A549 (cell line): ENCODE measurements around the gene ZFHX2. TPM values are rescaled to one million over a fixed set of nuclear protein-coding genes. Genes with fewer than 3 reads are reported as not detected.

ENCODE experiments used
- ATAC-seq, 2 experiments: fragments of 200-7000 bp in 1 of 2; fragments of >200 bp in 1 of 2; cut with Nextera tagmentation in 1 of 2; cut with Tn5 transposase in 1 of 2; 3 replicates each; pipeline versions ENCODE4 v1.8.0 to v1.9.1; 2018 to 2020; ENCODE audit warnings: mild to moderate bottlenecking in 1 of 2, moderate library complexity in 1 of 2
- CTCF ChIA-PET: fragments of 300-600 bp; sonication (Branson Sonifier 250); formaldehyde crosslinking; extraction: SDS; loops from one replicate; lab custom pipeline; 2021; ENCODE audit warnings: antibody characterized with exemption, inconsistent platforms; lab: Yijun Ruan, JAX
- POLR2A ChIA-PET: fragments of 350-600 bp; formaldehyde crosslinking; extraction: SDS; loops from one replicate; lab custom pipeline; 2021; ENCODE audit warnings: antibody characterized with exemption, inconsistent platforms; lab: Yijun Ruan, JAX
- DNase-seq, 2 experiments: peaks; one replicate each; pipeline versions ENCODE4 v3.0.0 to v3.0.0-alpha.2; 2011 to 2016; ENCODE audit warnings: low read depth in 1 of 2, low spot score in 1 of 2
- FAIRE-seq: peaks from 2 replicates; lab custom pipeline; 2011; peaks lifted over from hg19 to GRCh38; lab: Jason Lieb, UNC
- H3K27ac ChIP-seq, 2 experiments: fragments of >200 bp; sonication (Bioruptor Twin); formaldehyde crosslinking; 3 replicates each; pipeline ENCODE4 v1.5.1; 2016 to 2017
- H3K4me1 ChIP-seq: fragments of >200 bp; sonication (Bioruptor Twin); formaldehyde crosslinking; 3 replicates; pipeline ENCODE4 v1.6.1; 2016
- H3K4me2 ChIP-seq: fragments of >200 bp; sonication (Bioruptor Twin); formaldehyde crosslinking; 3 replicates; pipeline ENCODE4 v1.6.1; 2016
- H3K4me3 ChIP-seq: fragments of >200 bp; sonication (Bioruptor Twin); formaldehyde crosslinking; 3 replicates; pipeline ENCODE4 v1.5.1; 2016
- H3K9me3 ChIP-seq: fragments of >200 bp; sonication (Bioruptor Twin); formaldehyde crosslinking; 3 replicates; pipeline ENCODE4 v1.6.1; 2016
- CHD2 ChIP-seq: fragments of 150-350 bp; IDR thresholded peaks from 2 replicates; pipeline ENCODE4 v1.6.1; 2014; ENCODE audit warnings: low read length; ENCODE audit not compliant: partially characterized antibody
- CHD4 ChIP-seq: fragments of 200-600 bp; sonication (generic); IDR thresholded peaks from 2 replicates; pipeline ENCODE4 v1.6.1; 2016; ENCODE audit warnings: antibody characterized with exemption, mild to moderate bottlenecking, borderline replicate concordance
- EP300 ChIP-seq, 2 experiments: fragments of >200 bp; sonication (Bioruptor Twin); formaldehyde crosslinking; IDR thresholded peaks; 2 replicates in 1 of 2; 3 replicates in 1 of 2; pipeline ENCODE4 v1.6.1; 2016 to 2017
- FOSB ChIP-seq: fragments of 250-450 bp; sonication (Bioruptor Pico); IDR thresholded peaks from 2 replicates; pipeline ENCODE4 v1.5.0; 2020; ENCODE audit warnings: mild to moderate bottlenecking, moderate library complexity
- FOSL2 ChIP-seq, 2 experiments: fragments of 450-650 bp in 1 of 2; fragments of >200 bp in 1 of 2; sonication (Bioruptor Twin) in 1 of 2; formaldehyde crosslinking; IDR thresholded peaks; 2 replicates each; pipeline versions ENCODE4 v1.5.0 to v1.6.1; 2016 to 2020; ENCODE audit warnings: mild to moderate bottlenecking in 1 of 2, moderate library complexity in 1 of 2
- HOXA7 ChIP-seq: fragments of 250-450 bp; sonication (Bioruptor Pico); IDR thresholded peaks from 2 replicates; pipeline ENCODE4 v1.5.0; 2020; ENCODE audit warnings: mild to moderate bottlenecking, moderate library complexity
- HOXB5 ChIP-seq: fragments of 250-450 bp; sonication (Bioruptor Pico); IDR thresholded peaks from 2 replicates; pipeline ENCODE4 v1.5.0; 2020; ENCODE audit warnings: mild to moderate bottlenecking, moderate library complexity
- KDM5A ChIP-seq: fragments of 200-600 bp; sonication (generic); IDR thresholded peaks from 2 replicates; pipeline ENCODE4 v1.6.1; 2016; ENCODE audit warnings: antibody characterized with exemption, mild to moderate bottlenecking
- NFE2L2 ChIP-seq: fragments of 150-350 bp; conservative IDR thresholded peaks from 2 replicates; pipeline ENCODE4 v1.6.1; 2014; ENCODE audit warnings: low read length
- RARB ChIP-seq: fragments of 250-450 bp; sonication (Bioruptor Pico); IDR thresholded peaks from 2 replicates; pipeline ENCODE4 v1.8.0; 2021; ENCODE audit warnings: mild to moderate bottlenecking, moderate library complexity
- SMC3 ChIP-seq: fragments of >200 bp; sonication (Bioruptor Twin); formaldehyde crosslinking; IDR thresholded peaks from 3 replicates; pipeline ENCODE4 v1.6.1; 2018; ENCODE audit warnings: inconsistent platforms
- SREBF2 ChIP-seq: fragments of 450-650 bp; IDR thresholded peaks from 2 replicates; pipeline ENCODE4 v1.6.1; 2014; ENCODE audit warnings: mild to moderate bottlenecking, moderate library complexity
- TFCP2L1 ChIP-seq: fragments of 250-450 bp; sonication (Bioruptor Pico); IDR thresholded peaks from 2 replicates; pipeline ENCODE4 v1.5.0; 2021; ENCODE audit warnings: mild to moderate bottlenecking
- TP53 ChIP-seq: fragments of 250-450 bp; sonication (Bioruptor Pico); IDR thresholded peaks from 2 replicates; pipeline ENCODE4 v1.5.0; 2021; ENCODE audit warnings: mild to moderate bottlenecking, moderate library complexity
- ZC3H11A ChIP-seq: fragments of 450-650 bp; IDR thresholded peaks from 2 replicates; pipeline ENCODE4 v1.6.1; 2014; ENCODE audit warnings: antibody characterized with exemption, mild to moderate bottlenecking
- WGBS: methylation state at CpG from one replicate; pipeline ENCODE4 v1.1.6; 2017; ENCODE audit errors: missing lambda C conversion rate; 5-methylcytosine and 5-hydroxymethylcytosine counted together
- polyA plus RNA-seq, 4 experiments: library from polyadenylated mRNA; depleted of rRNA in 3 of 4; stranded (reverse); fragments of >200 nt; fragmentation: RNase III in 1 of 4; extraction: RNeasy Plus Mini Kit Qiagen cat#74134 plus additional on column Dnase treatment in 1 of 4; gene quantifications; 2 replicates in 3 of 4; 3 replicates in 1 of 4; pipeline ENCODE4 v1.2.3, GENCODE V29; 2011 to 2017
- TF ChIP-seq, protein P1 (sequence below): fragments of 200-600 bp; sonication (generic); IDR thresholded peaks from 2 replicates; pipeline ENCODE4 v1.6.1; 2016; ENCODE audit warnings: antibody characterized with exemption, mild to moderate bottlenecking, moderate library complexity
- TF ChIP-seq, protein P2 (sequence below): fragments of 250-450 bp; sonication (Bioruptor Pico); IDR thresholded peaks from 2 replicates; pipeline ENCODE4 v1.5.0; 2020; ENCODE audit warnings: low read depth, mild to moderate bottlenecking, moderate library complexity
- TF ChIP-seq, protein P3 (sequence below): IDR thresholded peaks from 2 replicates; pipeline ENCODE4 v1.6.1; 2012; ENCODE audit warnings: low read depth, borderline replicate concordance
- TF ChIP-seq, protein P4 (sequence below): IDR thresholded peaks from 2 replicates; pipeline ENCODE4 v1.6.1; 2012
- TF ChIP-seq, protein P5 (sequence below): fragments of 250-450 bp; sonication (Bioruptor Pico); IDR thresholded peaks from 2 replicates; pipeline ENCODE4 v1.5.0; 2021; ENCODE audit warnings: mild to moderate bottlenecking, moderate library complexity, borderline replicate concordance

Gene ZFHX2
- polyA plus RNA-seq, 2 of the 4 experiments (the other 2 are of a cell fraction), result 0.34 to 1.1 TPM

DNA sequence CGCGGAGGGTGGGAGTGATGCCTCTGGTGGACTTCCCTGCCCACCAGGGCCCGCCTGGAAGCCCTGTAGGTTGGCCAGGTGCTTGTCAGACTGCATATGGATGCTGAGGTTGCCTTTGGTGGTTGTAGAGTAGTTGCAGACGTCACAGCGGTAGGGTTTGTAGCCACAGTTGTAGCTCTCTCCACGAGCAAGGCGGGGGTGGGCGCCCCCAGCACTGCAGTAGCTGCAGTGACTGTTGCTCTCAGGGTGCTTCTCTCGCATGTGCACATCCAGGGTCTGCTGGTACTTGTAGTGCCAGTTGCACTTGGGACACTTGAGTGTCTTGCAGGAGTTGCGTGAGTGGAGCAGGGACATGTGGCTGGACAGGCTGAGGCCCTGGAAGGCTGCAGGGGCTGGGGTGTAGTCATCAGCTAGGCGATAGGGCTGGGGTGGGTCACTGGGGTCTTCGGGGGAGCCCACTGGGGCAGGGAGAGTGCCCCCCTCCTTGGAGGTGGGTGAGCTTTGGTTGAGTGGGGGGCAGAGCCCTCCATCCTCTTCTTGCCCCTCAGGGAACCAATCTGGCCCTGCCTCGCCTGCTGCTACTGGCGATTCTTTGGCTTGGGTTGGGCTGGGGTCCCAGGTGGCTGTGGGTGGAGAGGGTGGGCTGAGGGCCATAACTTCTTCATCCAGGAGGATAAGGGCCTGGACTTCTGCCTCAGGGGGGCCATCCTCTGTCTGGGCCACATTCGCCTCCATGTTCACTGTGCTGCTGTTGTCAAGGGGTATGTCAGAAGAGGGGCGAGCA, 17.7 kb downstream of the ZFHX2 start:
- no peak for FAIRE-seq
- no peaks in the 10 kb centered on the region for H3K4me1 ChIP-seq
- no peak for DNase-seq
- no peak overlapping the region for H3K4me2 ChIP-seq
- POLR2A ChIA-PET, result no interaction called here
- H3K4me3 ChIP-seq, result no peak overlapping the region
- CTCF ChIA-PET, result interaction anchor here (0.9 to 2.2 kb wide), 6 partner anchors 9 to 154 kb away, joined by 4 to 12 read pairs (median 5); no protein-coding TSS in a partner anchor
- 82% methylated on average over 8 of the region's 16 CpGs for WGBS
- no peak overlapping the region for H3K27ac ChIP-seq
- no peak for ATAC-seq
- H3K9me3 ChIP-seq, result no peaks in the 10 kb centered on the region
- TF ChIP-seq, protein P1, sequence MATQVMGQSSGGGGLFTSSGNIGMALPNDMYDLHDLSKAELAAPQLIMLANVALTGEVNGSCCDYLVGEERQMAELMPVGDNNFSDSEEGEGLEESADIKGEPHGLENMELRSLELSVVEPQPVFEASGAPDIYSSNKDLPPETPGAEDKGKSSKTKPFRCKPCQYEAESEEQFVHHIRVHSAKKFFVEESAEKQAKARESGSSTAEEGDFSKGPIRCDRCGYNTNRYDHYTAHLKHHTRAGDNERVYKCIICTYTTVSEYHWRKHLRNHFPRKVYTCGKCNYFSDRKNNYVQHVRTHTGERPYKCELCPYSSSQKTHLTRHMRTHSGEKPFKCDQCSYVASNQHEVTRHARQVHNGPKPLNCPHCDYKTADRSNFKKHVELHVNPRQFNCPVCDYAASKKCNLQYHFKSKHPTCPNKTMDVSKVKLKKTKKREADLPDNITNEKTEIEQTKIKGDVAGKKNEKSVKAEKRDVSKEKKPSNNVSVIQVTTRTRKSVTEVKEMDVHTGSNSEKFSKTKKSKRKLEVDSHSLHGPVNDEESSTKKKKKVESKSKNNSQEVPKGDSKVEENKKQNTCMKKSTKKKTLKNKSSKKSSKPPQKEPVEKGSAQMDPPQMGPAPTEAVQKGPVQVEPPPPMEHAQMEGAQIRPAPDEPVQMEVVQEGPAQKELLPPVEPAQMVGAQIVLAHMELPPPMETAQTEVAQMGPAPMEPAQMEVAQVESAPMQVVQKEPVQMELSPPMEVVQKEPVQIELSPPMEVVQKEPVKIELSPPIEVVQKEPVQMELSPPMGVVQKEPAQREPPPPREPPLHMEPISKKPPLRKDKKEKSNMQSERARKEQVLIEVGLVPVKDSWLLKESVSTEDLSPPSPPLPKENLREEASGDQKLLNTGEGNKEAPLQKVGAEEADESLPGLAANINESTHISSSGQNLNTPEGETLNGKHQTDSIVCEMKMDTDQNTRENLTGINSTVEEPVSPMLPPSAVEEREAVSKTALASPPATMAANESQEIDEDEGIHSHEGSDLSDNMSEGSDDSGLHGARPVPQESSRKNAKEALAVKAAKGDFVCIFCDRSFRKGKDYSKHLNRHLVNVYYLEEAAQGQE, result no peak
- TF ChIP-seq EP300 (IDR thresholded peaks at IDR 0.05), result no peak
- TF ChIP-seq, protein P2, sequence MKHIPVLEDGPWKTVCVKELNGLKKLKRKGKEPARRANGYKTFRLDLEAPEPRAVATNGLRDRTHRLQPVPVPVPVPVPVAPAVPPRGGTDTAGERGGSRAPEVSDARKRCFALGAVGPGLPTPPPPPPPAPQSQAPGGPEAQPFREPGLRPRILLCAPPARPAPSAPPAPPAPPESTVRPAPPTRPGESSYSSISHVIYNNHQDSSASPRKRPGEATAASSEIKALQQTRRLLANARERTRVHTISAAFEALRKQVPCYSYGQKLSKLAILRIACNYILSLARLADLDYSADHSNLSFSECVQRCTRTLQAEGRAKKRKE (CRISPR knock-in tag), result no peak
- TF ChIP-seq, protein P3, sequence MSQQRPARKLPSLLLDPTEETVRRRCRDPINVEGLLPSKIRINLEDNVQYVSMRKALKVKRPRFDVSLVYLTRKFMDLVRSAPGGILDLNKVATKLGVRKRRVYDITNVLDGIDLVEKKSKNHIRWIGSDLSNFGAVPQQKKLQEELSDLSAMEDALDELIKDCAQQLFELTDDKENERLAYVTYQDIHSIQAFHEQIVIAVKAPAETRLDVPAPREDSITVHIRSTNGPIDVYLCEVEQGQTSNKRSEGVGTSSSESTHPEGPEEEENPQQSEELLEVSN, result no peak
- TF ChIP-seq FOSB (CRISPR knock-in tag), result no peak
- no peak for TF ChIP-seq KDM5A
- no peak for TF ChIP-seq HOXB5 (CRISPR knock-in tag)
- TF ChIP-seq SREBF2, result no peak
- TF ChIP-seq HOXA7, result no peak
- TF ChIP-seq SMC3, result no peak
- TF ChIP-seq, protein P4, sequence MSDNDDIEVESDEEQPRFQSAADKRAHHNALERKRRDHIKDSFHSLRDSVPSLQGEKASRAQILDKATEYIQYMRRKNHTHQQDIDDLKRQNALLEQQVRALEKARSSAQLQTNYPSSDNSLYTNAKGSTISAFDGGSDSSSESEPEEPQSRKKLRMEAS, result no peak
- TF ChIP-seq CHD2, result no peak
- TF ChIP-seq, protein P5, sequence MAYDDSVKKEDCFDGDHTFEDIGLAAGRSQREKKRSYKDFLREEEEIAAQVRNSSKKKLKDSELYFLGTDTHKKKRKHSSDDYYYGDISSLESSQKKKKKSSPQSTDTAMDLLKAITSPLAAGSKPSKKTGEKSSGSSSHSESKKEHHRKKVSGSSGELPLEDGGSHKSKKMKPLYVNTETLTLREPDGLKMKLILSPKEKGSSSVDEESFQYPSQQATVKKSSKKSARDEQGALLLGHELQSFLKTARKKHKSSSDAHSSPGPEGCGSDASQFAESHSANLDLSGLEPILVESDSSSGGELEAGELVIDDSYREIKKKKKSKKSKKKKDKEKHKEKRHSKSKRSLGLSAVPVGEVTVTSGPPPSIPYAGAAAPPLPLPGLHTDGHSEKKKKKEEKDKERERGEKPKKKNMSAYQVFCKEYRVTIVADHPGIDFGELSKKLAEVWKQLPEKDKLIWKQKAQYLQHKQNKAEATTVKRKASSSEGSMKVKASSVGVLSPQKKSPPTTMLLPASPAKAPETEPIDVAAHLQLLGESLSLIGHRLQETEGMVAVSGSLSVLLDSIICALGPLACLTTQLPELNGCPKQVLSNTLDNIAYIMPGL (CRISPR knock-in tag), result no peak
- TF ChIP-seq TFCP2L1 (CRISPR knock-in tag), result no peak
- no peak for TF ChIP-seq NFE2L2
- no peak for TF ChIP-seq FOSL2 (IDR thresholded peaks at IDR 0.05)
- no peak for TF ChIP-seq FOSL2 (CRISPR knock-in tag; IDR thresholded peaks at IDR 0.05)
- TF ChIP-seq RARB (CRISPR knock-in tag), result no peak
- TF ChIP-seq CHD4, result no peak
- no peak for TF ChIP-seq ZC3H11A
- TF ChIP-seq TP53 (CRISPR knock-in tag), result no peak
